H1 (cell line): ENCODE results near the gene MACROD2. TPM values are rescaled to one million over a fixed set of nuclear protein-coding genes. Genes with fewer than 3 reads are reported as not detected.

Source experiments
- CTCF ChIA-PET: fragments of 300-600 bp; sonication (Branson Sonifier 250); formaldehyde crosslinking; loops from one replicate; lab custom pipeline; 2021; ENCODE audit not compliant: partially characterized antibody; lab: Charles Lee
- POLR2A ChIA-PET: fragments of 300-600 bp; sonication (Branson Sonifier 250); formaldehyde crosslinking; loops from one replicate; lab custom pipeline; 2021; ENCODE audit warnings: inconsistent platforms; ENCODE audit not compliant: partially characterized antibody; lab: Charles Lee
- DNase-seq, 2 experiments: peaks; one replicate each; pipeline versions ENCODE4 v3.0.0 to v3.0.0-alpha.2; 2010 to 2022; ENCODE audit warnings: low spot score in 2 of 2, low read depth in 1 of 2, mixed read lengths in 1 of 2
- FAIRE-seq: peaks from 2 replicates; lab custom pipeline; 2011; peaks lifted over from hg19 to GRCh38; lab: Jason Lieb, UNC
- H2AFZ ChIP-seq: 2 replicates; pipeline ENCODE4 v1.8.1; 2012; ENCODE audit warnings: low read length, inconsistent platforms
- H2AK5ac ChIP-seq: 2 replicates; pipeline ENCODE4 v1.6.1; 2013; ENCODE audit warnings: low read depth, low read length
- H2BK120ac ChIP-seq: replicated peaks from 2 replicates; pipeline ENCODE3; 2013; ENCODE audit warnings: low read depth, low read length, inconsistent platforms
- H2BK12ac ChIP-seq: 2 replicates; pipeline ENCODE4 v1.6.1; 2013; ENCODE audit warnings: low read depth, low read length
- H2BK15ac ChIP-seq: 2 replicates; pipeline ENCODE4 v1.6.1; 2013; ENCODE audit warnings: low read length
- H2BK20ac ChIP-seq: 2 replicates; pipeline ENCODE4 v1.6.1; 2013; ENCODE audit warnings: low read length
- H2BK5ac ChIP-seq: 2 replicates; pipeline ENCODE4 v1.6.1; 2013; ENCODE audit warnings: low read depth, low read length
- H3K14ac ChIP-seq: 2 replicates; pipeline ENCODE4 v1.6.1; 2013; ENCODE audit warnings: inconsistent platforms; ENCODE audit not compliant: insufficient read length
- H3K18ac ChIP-seq: 2 replicates; pipeline ENCODE4 v1.6.1; 2013; ENCODE audit warnings: low read length; ENCODE audit errors: extremely low read depth
- H3K23ac ChIP-seq: 2 replicates; pipeline ENCODE4 v1.6.1; 2013; ENCODE audit warnings: inconsistent platforms; ENCODE audit not compliant: insufficient read length
- H3K23me2 ChIP-seq: 2 replicates; pipeline ENCODE4 v1.6.1; 2013; ENCODE audit warnings: low read depth, low read length
- H3K27ac ChIP-seq: 2 replicates; pipeline ENCODE4 v1.6.1; 2011; ENCODE audit warnings: low read depth, low read length, inconsistent platforms
- H3K27me3 ChIP-seq, 4 experiments: replicated peaks in 1 of 4; 1 replicate in 1 of 4; 2 replicates in 3 of 4; pipeline versions ENCODE4 v1.6.1 to v1.8.1; 2011 to 2013; ENCODE audit warnings: low read length in 3 of 4, mild to moderate bottlenecking in 3 of 4, inconsistent platforms in 2 of 4, mixed read lengths in 2 of 4, moderate library complexity in 1 of 4; ENCODE audit not compliant: control insufficient read depth in 3 of 4, insufficient read depth in 3 of 4; ENCODE audit errors: extremely low read depth in 1 of 4
- H3K36me3 ChIP-seq, 4 experiments: 2 replicates each; pipeline versions ENCODE4 v1.6.1 to v1.8.1; 2011 to 2013; ENCODE audit warnings: mild to moderate bottlenecking in 4 of 4, low read length in 3 of 4, moderate library complexity in 2 of 4, control low read depth in 1 of 4, inconsistent platforms in 1 of 4; ENCODE audit not compliant: insufficient read depth in 4 of 4, control insufficient read depth in 2 of 4
- H3K4ac ChIP-seq: replicated peaks from 2 replicates; pipeline ENCODE3; 2013; ENCODE audit warnings: low read length, low read depth, mixed read lengths, inconsistent platforms; ENCODE audit not compliant: insufficient read length
- H3K4me1 ChIP-seq, 4 experiments: replicated peaks in 1 of 4; 1 replicate in 1 of 4; 2 replicates in 3 of 4; pipeline versions ENCODE4 v1.6.1 to v1.8.1; 2011 to 2013; ENCODE audit warnings: low read length in 3 of 4, inconsistent platforms in 2 of 4, mixed read lengths in 1 of 4; ENCODE audit not compliant: insufficient read depth in 4 of 4, control insufficient read depth in 3 of 4
- H3K4me2 ChIP-seq, 2 experiments: 2 replicates each; pipeline versions ENCODE4 v1.6.1 to v1.8.1; 2011 to 2013; ENCODE audit warnings: low read depth in 2 of 2, low read length in 2 of 2, control low read depth in 1 of 2, inconsistent platforms in 1 of 2, mild to moderate bottlenecking in 1 of 2; ENCODE audit not compliant: insufficient read depth in 1 of 2
- H3K4me3 ChIP-seq, 4 experiments: fragments of 200-600, 300-600 bp in 1 of 4; sonication (generic), shearing (Covaris generic), sonication (Bioruptor Twin) in 1 of 4; 2 replicates each; pipeline versions ENCODE4 v1.5.1 to v1.8.1; 2011 to 2016; ENCODE audit warnings: low read length in 4 of 4, low read depth in 3 of 4, control low read depth in 2 of 4, inconsistent platforms in 2 of 4, mild to moderate bottlenecking in 2 of 4, mixed read lengths in 1 of 4, moderate library complexity in 1 of 4; ENCODE audit not compliant: insufficient read depth in 2 of 4; ENCODE audit errors: extremely low read depth in 1 of 4
- H3K56ac ChIP-seq: replicated peaks from 2 replicates; pipeline ENCODE3; 2013; ENCODE audit warnings: low read depth, mild to moderate bottlenecking, mixed read lengths, low read length, inconsistent platforms; ENCODE audit not compliant: insufficient read length
- H3K79me1 ChIP-seq: 2 replicates; pipeline ENCODE4 v1.6.1; 2013; ENCODE audit warnings: low read depth, low read length, control low read depth
- H3K79me2 ChIP-seq, 2 experiments: 2 replicates each; pipeline versions ENCODE4 v1.6.1 to v1.8.1; 2012 to 2013; ENCODE audit warnings: low read length in 2 of 2, mild to moderate bottlenecking in 2 of 2, inconsistent platforms in 1 of 2; ENCODE audit not compliant: insufficient read depth in 2 of 2, control insufficient read depth in 1 of 2
- H3K9ac ChIP-seq, 4 experiments: replicated peaks in 1 of 4; 1 replicate in 1 of 4; 2 replicates in 3 of 4; pipeline versions ENCODE4 v1.6.1 to v1.8.1; 2011 to 2013; ENCODE audit warnings: low read depth in 3 of 4, low read length in 3 of 4, control low read depth in 2 of 4, mild to moderate bottlenecking in 2 of 4, moderate library complexity in 2 of 4, inconsistent platforms in 1 of 4; ENCODE audit errors: extremely low read depth in 1 of 4
- H3K9me3 ChIP-seq, 2 experiments: 2 replicates each; pipeline versions ENCODE4 v1.6.1 to v1.8.1; 2012 to 2013; ENCODE audit warnings: mild to moderate bottlenecking in 2 of 2, moderate library complexity in 2 of 2, control low read depth in 1 of 2, inconsistent platforms in 1 of 2, low read depth in 1 of 2, low read length in 1 of 2, mixed read lengths in 1 of 2; ENCODE audit not compliant: insufficient read depth in 2 of 2
- H4K20me1 ChIP-seq, 2 experiments: replicated peaks in 1 of 2; 2 replicates each; pipeline versions ENCODE3 to v1.8.1; 2011 to 2013; ENCODE audit warnings: inconsistent platforms in 2 of 2, low read length in 2 of 2, mild to moderate bottlenecking in 1 of 2; ENCODE audit not compliant: insufficient read depth in 2 of 2, control insufficient read depth in 1 of 2
- H4K5ac ChIP-seq: 2 replicates; pipeline ENCODE4 v1.6.1; 2013; ENCODE audit warnings: low read length, low read depth, mixed read lengths, inconsistent platforms; ENCODE audit not compliant: insufficient read length
- H4K8ac ChIP-seq: 2 replicates; pipeline ENCODE4 v1.8.0; 2013; ENCODE audit warnings: mild to moderate bottlenecking, moderate library complexity, low read length, inconsistent platforms; ENCODE audit not compliant: insufficient read depth; ENCODE audit errors: extremely low read depth
- H4K91ac ChIP-seq: replicated peaks from 2 replicates; pipeline ENCODE3; 2013; ENCODE audit warnings: low read length, mixed read lengths, inconsistent platforms; ENCODE audit not compliant: insufficient read length
- KDM4A ChIP-seq: IDR thresholded peaks from one replicate; pipeline ENCODE4 v1.7.1; 2012; ENCODE audit warnings: low read depth, mild to moderate bottlenecking, moderate library complexity, low read length, inconsistent platforms; ENCODE audit not compliant: severe bottlenecking
- SIRT6 ChIP-seq: IDR thresholded peaks from one replicate; pipeline ENCODE4 v1.7.1; 2012; ENCODE audit warnings: low read length, inconsistent platforms
- TAF7 ChIP-seq: optimal IDR thresholded peaks from 2 replicates; pipeline ENCODE3; 2011; ENCODE audit warnings: low read depth, mild to moderate bottlenecking, inconsistent platforms, low read length, moderate library complexity, borderline replicate concordance
- WGBS, 2 experiments: shearing (Covaris generic) in 1 of 2; methylation state at CpG; one replicate each; pipeline versions ENCODE4 v1.1.6 to v1.1.7; 2013 to 2015; ENCODE audit warnings: low lambda C conversion rate in 2 of 2, mixed read lengths in 2 of 2, inconsistent platforms in 1 of 2, low coverage in 1 of 2, missing lambda C conversion rate in 1 of 2; ENCODE audit not compliant: insufficient replicate concordance in 2 of 2, insufficient coverage in 1 of 2, insufficient read length in 1 of 2; ENCODE audit errors: extremely low coverage in 1 of 2, missing lambda C conversion rate in 1 of 2; 5-methylcytosine and 5-hydroxymethylcytosine counted together
- polyA plus RNA-seq, 7 experiments: library from polyadenylated mRNA; depleted of rRNA in 3 of 7; stranded (reverse) in 5 of 7; unstranded in 2 of 7; fragments of >200 nt in 5 of 7; fragments of 200-250 nt in 2 of 7; gene quantifications; 1 replicate in 5 of 7; 2 replicates in 1 of 7; 4 replicates in 1 of 7; pipeline versions ENCODE4 v1.2.1 to v1.2.3, GENCODE V29; 2011 to 2013; ENCODE audit warnings: missing spikeins in 2 of 7, mixed read lengths in 2 of 7
- total RNA-seq: library from RNA; stranded (reverse); fragmentation: NEBNext Ultra II Directional; extraction: Animal tissue kit (Norgen Biotek cat#: 25700); gene quantifications from 2 replicates; pipeline ENCODE4 v1.2.1, GENCODE V29; 2021

Gene MACROD2
- total and polyA plus RNA-seq, 2 of the 8 experiments (the other 6 are each of a cell fraction or from before 2014, with no cell fraction given), result 0.70 to 3.9 TPM

- FAIRE-seq (no peak), DNase-seq (no peak)
- TF ChIP-seq KDM4A, result no peak
- no peak for TF ChIP-seq TAF7
- TF ChIP-seq SIRT6, result no peak
- no peak overlapping the region for H4K8ac ChIP-seq
- no peaks in the 10 kb centered on the region for H3K36me3 ChIP-seq
- H3K23me2 ChIP-seq, result no peaks in the 10 kb centered on the region
- no peak overlapping the region for H3K9ac ChIP-seq
- no peak overlapping the region for H3K23ac ChIP-seq
- ChIA-PET POLR2A (interaction anchor here (0.7 kb wide), 1 partner anchor 898 kb away, joined by 3 read pairs; the partner anchor contains the start of gene FLRT3), CTCF (interaction anchor here (1.2 to 3.9 kb wide), 4 partner anchors 12 to 52 kb away, joined by 4 to 25 read pairs (median 6); no protein-coding TSS in a partner anchor)
- no peak overlapping the region for H2AK5ac ChIP-seq
- 93% methylated on average over 2 of the region's 2 CpGs; no CpG with 5 or more reads in 1 of the 2 experiments for WGBS, 2 experiments
- no peaks in the 10 kb centered on the region for H3K9me3 ChIP-seq
- no peak overlapping the region for H2BK15ac ChIP-seq
- H3K27me3 ChIP-seq, result no peaks in the 10 kb centered on the region
- H2BK20ac ChIP-seq, result no peak overlapping the region
- H4K5ac ChIP-seq, result no peak overlapping the region
- no peak overlapping the region for H3K4me3 ChIP-seq
- H3K27ac ChIP-seq, result no peak overlapping the region
- no peak overlapping the region for H2AFZ ChIP-seq
- no peak overlapping the region for H4K91ac ChIP-seq
- H2BK12ac ChIP-seq, result no peak overlapping the region
- H2BK120ac ChIP-seq, result no peak overlapping the region
- H3K79me2 ChIP-seq, result no peaks in the 10 kb centered on the region
- H3K4ac ChIP-seq, result no peak overlapping the region
- H3K79me1 ChIP-seq, result no peaks in the 10 kb centered on the region
- no peak overlapping the region for H3K18ac ChIP-seq
- no peak overlapping the region for H3K4me2 ChIP-seq
- no peak overlapping the region for H3K56ac ChIP-seq
- no peak overlapping the region for H3K14ac ChIP-seq
- H2BK5ac ChIP-seq, result no peak overlapping the region
- H4K20me1 ChIP-seq, result no peaks in the 10 kb centered on the region
- no peaks in the 10 kb centered on the region for H3K4me1 ChIP-seq
Observed at GRCh38 chr20:15235471-15236198, 1240.3 kb downstream of the MACROD2 start.
